Smooth muscle cell of bladder (primary cell): ENCODE results near the gene RAN. TPM values are rescaled to one million over a fixed set of nuclear protein-coding genes. Genes with fewer than 3 reads are reported as not detected.

Source experiments
- total RNA-seq: library from RNA; depleted of rRNA; stranded (reverse); fragments of >200 nt; gene quantifications from 2 replicates; pipeline ENCODE4 v1.2.3, GENCODE V29; 2014

Gene RAN
- total RNA-seq: 460 and 531 TPM in 2 replicates

GRCh38 chr12:130871286-130872178 lies at the start of gene RAN:
Gene RAN, plus strand, starts transcription at chr12:130872066. Its CDS starts 528 bp downstream, at chr12:130872594.

GRCh38 chr12:130838951-130839769 lies 32.7 kb upstream of the RAN start, which contains the start of gene STX2:
Gene STX2, minus strand, starts transcription at chr12:130839250. Its CDS starts 151 bp downstream, at chr12:130839099.

Other genes with a start within 250 kb of the RAN start
- gene RIMBP2, start 155.8 kb upstream of the RAN start, total RNA-seq: under 0.01 and 0.18 TPM in 2 replicates
- 31.7 and 47.8 TPM in 2 replicates for gene STX2, start 32.8 kb upstream of the RAN start, total RNA-seq
- 10.2 and 19.9 TPM in 2 replicates for gene ADGRD1, start 81.8 kb downstream of the RAN start, total RNA-seq